HepG2 (cell line): ENCODE results near the gene HOXA6.

Source experiments
- CTCF ChIP-seq: sonication (generic); formaldehyde crosslinking; IDR thresholded peaks from 2 replicates; pipeline ENCODE4 v1.5.0; 2020; ENCODE audit warnings: mild to moderate bottlenecking, missing genetic modification reagents, moderate library complexity
- FOXK1 ChIP-seq: sonication (generic); formaldehyde crosslinking; IDR thresholded peaks from 2 replicates; pipeline ENCODE4 v1.4.0; 2020; ENCODE audit warnings: low read depth, missing genetic modification reagents, borderline replicate concordance
- FOXM1 ChIP-seq: sonication (generic); formaldehyde crosslinking; IDR thresholded peaks from 2 replicates; pipeline ENCODE4 v1.5.0; 2020; ENCODE audit warnings: missing genetic modification reagents
- JUNB ChIP-seq: sonication (generic); formaldehyde crosslinking; IDR thresholded peaks from 2 replicates; pipeline ENCODE4 v1.8.0; 2022; ENCODE audit warnings: missing genetic modification reagents, mild to moderate bottlenecking, borderline replicate concordance
- JUND ChIP-seq: sonication (generic); formaldehyde crosslinking; IDR thresholded peaks from 2 replicates; pipeline ENCODE4 v1.8.0; 2022; ENCODE audit warnings: mild to moderate bottlenecking, missing genetic modification reagents
- KDM5A ChIP-seq: fragments of 200-600 bp; sonication (generic); IDR thresholded peaks from 2 replicates; pipeline ENCODE4 v1.7.0; 2018; ENCODE audit warnings: antibody characterized with exemption, mild to moderate bottlenecking, low read length, borderline replicate concordance
- KDM6A ChIP-seq: IDR thresholded peaks from 2 replicates; pipeline ENCODE4 v1.6.1; 2016; ENCODE audit warnings: low read depth
- MEIS1 ChIP-seq: sonication (generic); formaldehyde crosslinking; IDR thresholded peaks from 2 replicates; pipeline ENCODE4 v1.9.0; 2021; ENCODE audit warnings: mild to moderate bottlenecking, missing genetic modification reagents, moderate library complexity, borderline replicate concordance
- ZNF274 ChIP-seq: sonication (generic); formaldehyde crosslinking; IDR thresholded peaks from 2 replicates; pipeline ENCODE4 v1.5.1; 2020; ENCODE audit warnings: mild to moderate bottlenecking, missing genetic modification reagents
- ZNF337 ChIP-seq: sonication (generic); formaldehyde crosslinking; IDR thresholded peaks from 2 replicates; pipeline ENCODE4 v1.5.1; 2020; ENCODE audit warnings: missing genetic modification reagents, low read depth, mild to moderate bottlenecking, borderline replicate concordance
- TF ChIP-seq, protein P1 (sequence below): sonication (generic); formaldehyde crosslinking; IDR thresholded peaks from 2 replicates; pipeline ENCODE4 v1.9.0; 2021; ENCODE audit warnings: missing genetic modification reagents, borderline replicate concordance

- no peak for TF ChIP-seq JUND (CRISPR knock-in tag)
- no peak for TF ChIP-seq CTCF (CRISPR knock-in tag)
- TF ChIP-seq FOXM1 (CRISPR knock-in tag) = no peak
- no peak for TF ChIP-seq ZNF337 (CRISPR knock-in tag)
- no peak for TF ChIP-seq MEIS1 (CRISPR knock-in tag)
- TF ChIP-seq KDM6A (CRISPR knock-in tag) = no peak
- no peak for TF ChIP-seq KDM5A
- TF ChIP-seq FOXK1 = no peak
- no peak for TF ChIP-seq ZNF274 (CRISPR knock-in tag)
- no peak for TF ChIP-seq JUNB (CRISPR knock-in tag)
- TF ChIP-seq, protein P1, sequence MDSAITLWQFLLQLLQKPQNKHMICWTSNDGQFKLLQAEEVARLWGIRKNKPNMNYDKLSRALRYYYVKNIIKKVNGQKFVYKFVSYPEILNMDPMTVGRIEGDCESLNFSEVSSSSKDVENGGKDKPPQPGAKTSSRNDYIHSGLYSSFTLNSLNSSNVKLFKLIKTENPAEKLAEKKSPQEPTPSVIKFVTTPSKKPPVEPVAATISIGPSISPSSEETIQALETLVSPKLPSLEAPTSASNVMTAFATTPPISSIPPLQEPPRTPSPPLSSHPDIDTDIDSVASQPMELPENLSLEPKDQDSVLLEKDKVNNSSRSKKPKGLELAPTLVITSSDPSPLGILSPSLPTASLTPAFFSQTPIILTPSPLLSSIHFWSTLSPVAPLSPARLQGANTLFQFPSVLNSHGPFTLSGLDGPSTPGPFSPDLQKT (CRISPR knock-in tag) = no peak
These were observed 8.0 kb downstream of the HOXA6 start for GRCh38 chr7:27139334-27140125.
